Keratinocyte (primary cell): ENCODE measurements around the gene TK1. TPM values are rescaled to one million over a fixed set of nuclear protein-coding genes. Genes with fewer than 3 reads are reported as not detected.

ENCODE experiments used
- DNase-seq: peaks from one replicate; pipeline ENCODE4 v3.0.0-alpha.2; 2011; ENCODE audit warnings: low read depth, missing footprints, low spot score
- FAIRE-seq: peaks from 2 replicates; lab custom pipeline; 2011; peaks lifted over from hg19 to GRCh38; lab: Jason Lieb, UNC
- H2AFZ ChIP-seq: 2 replicates; pipeline ENCODE4 v1.6.0; 2012; ENCODE audit warnings: low read length, control low read depth, inconsistent platforms; ENCODE audit not compliant: control insufficient read depth
- H3K27ac ChIP-seq: 2 replicates; pipeline ENCODE4 v1.5.1; 2011; ENCODE audit warnings: low read length; ENCODE audit not compliant: control insufficient read depth, insufficient read depth
- H3K27me3 ChIP-seq: 3 replicates; pipeline ENCODE4 v1.6.0; 2011; ENCODE audit warnings: low read length; ENCODE audit not compliant: control insufficient read depth, insufficient read depth; ENCODE audit errors: extremely low read depth
- H3K36me3 ChIP-seq, 2 experiments: 2 replicates in 1 of 2; 3 replicates in 1 of 2; pipeline ENCODE4 v1.5.1; 2011; ENCODE audit warnings: low read length in 2 of 2, mild to moderate bottlenecking in 1 of 2; ENCODE audit not compliant: control insufficient read depth in 2 of 2, insufficient read depth in 2 of 2; ENCODE audit errors: extremely low read depth in 1 of 2
- H3K4me1 ChIP-seq: 3 replicates; pipeline ENCODE4 v1.5.1; 2011; ENCODE audit warnings: low read length; ENCODE audit not compliant: control insufficient read depth, insufficient read depth; ENCODE audit errors: extremely low read depth
- H3K4me2 ChIP-seq: 3 replicates; pipeline ENCODE4 v1.6.0; 2011; ENCODE audit warnings: low read depth, low read length; ENCODE audit not compliant: control insufficient read depth, insufficient read depth; ENCODE audit errors: extremely low read depth
- H3K4me3 ChIP-seq, 3 experiments: fragments of 200-600 bp in 1 of 3; sonication (generic) in 1 of 3; 2 replicates in 2 of 3; 3 replicates in 1 of 3; pipeline ENCODE4 v1.5.1; 2011 to 2016; ENCODE audit warnings: low read length in 3 of 3, mild to moderate bottlenecking in 3 of 3, control low read depth in 2 of 3, inconsistent platforms in 1 of 3, low read depth in 1 of 3, mixed read lengths in 1 of 3, mixed run types in 1 of 3, moderate library complexity in 1 of 3; ENCODE audit not compliant: control insufficient read depth in 2 of 3, insufficient read depth in 2 of 3; ENCODE audit errors: extremely low read depth in 1 of 3
- H3K79me2 ChIP-seq: 2 replicates; pipeline ENCODE4 v1.6.0; 2012; ENCODE audit warnings: low read length; ENCODE audit not compliant: control insufficient read depth, insufficient read depth
- H3K9ac ChIP-seq: 3 replicates; pipeline ENCODE4 v1.6.0; 2011; ENCODE audit warnings: low read length; ENCODE audit not compliant: control insufficient read depth, insufficient read depth; ENCODE audit errors: extremely low read depth
- H3K9me1 ChIP-seq: 3 replicates; pipeline ENCODE4 v1.6.0; 2011; ENCODE audit warnings: low read length; ENCODE audit not compliant: control insufficient read depth, insufficient read depth; ENCODE audit errors: extremely low read depth
- H3K9me3 ChIP-seq: 2 replicates; pipeline ENCODE4 v1.5.1; 2012; ENCODE audit warnings: low read depth, low read length; ENCODE audit not compliant: control insufficient read depth
- H4K20me1 ChIP-seq: 3 replicates; pipeline ENCODE4 v1.6.0; 2011; ENCODE audit warnings: low read length; ENCODE audit not compliant: control insufficient read depth, insufficient read depth; ENCODE audit errors: extremely low read depth
- EZH2 ChIP-seq: IDR thresholded peaks from one replicate; pipeline ENCODE4 v1.6.1; 2012; ENCODE audit warnings: inconsistent platforms, mild to moderate bottlenecking, low read length, moderate library complexity
- dilution Hi-C: fragments of 300-500 bp; cut with MboI; formaldehyde crosslinking; loops from one replicate; pipeline ENCODE4 v1.7.0; 2020; ENCODE audit warnings: low sequenced_read_pairs; ENCODE audit not compliant: extremely low pct_ligation_motif_present
- polyA plus RNA-seq, 5 experiments: library from polyadenylated mRNA; depleted of rRNA in 3 of 5; stranded (reverse) in 3 of 5; stranded (forward) in 1 of 5; unstranded in 1 of 5; fragments of >200 nt; gene quantifications; 1 replicate in 1 of 5; 2 replicates in 3 of 5; 3 replicates in 1 of 5; pipeline versions ENCODE4 v1.2.1 to v1.2.3, GENCODE V29; 2011 to 2012; ENCODE audit warnings: missing spikeins in 2 of 5, low read depth in 1 of 5, low replicate concordance in 1 of 5
- TF ChIP-seq, protein P1 (sequence below), 3 experiments: IDR thresholded peaks in 1 of 3; conservative IDR thresholded peaks in 1 of 3; optimal IDR thresholded peaks in 1 of 3; 2 replicates in 2 of 3; 3 replicates in 1 of 3; pipeline versions ENCODE3 to v1.5.1; 2011; ENCODE audit warnings: low read length in 3 of 3, mild to moderate bottlenecking in 3 of 3, moderate library complexity in 2 of 3, control low read depth in 1 of 3, inconsistent platforms in 1 of 3; ENCODE audit not compliant: insufficient read depth in 2 of 3; ENCODE audit errors: extremely low read depth in 1 of 3

TK1 gene
- polyA plus RNA-seq, 1 donor (not counting 4 experiments of a cell fraction or from before 2014, with no cell fraction given), result 21.8 TPM

DNA sequence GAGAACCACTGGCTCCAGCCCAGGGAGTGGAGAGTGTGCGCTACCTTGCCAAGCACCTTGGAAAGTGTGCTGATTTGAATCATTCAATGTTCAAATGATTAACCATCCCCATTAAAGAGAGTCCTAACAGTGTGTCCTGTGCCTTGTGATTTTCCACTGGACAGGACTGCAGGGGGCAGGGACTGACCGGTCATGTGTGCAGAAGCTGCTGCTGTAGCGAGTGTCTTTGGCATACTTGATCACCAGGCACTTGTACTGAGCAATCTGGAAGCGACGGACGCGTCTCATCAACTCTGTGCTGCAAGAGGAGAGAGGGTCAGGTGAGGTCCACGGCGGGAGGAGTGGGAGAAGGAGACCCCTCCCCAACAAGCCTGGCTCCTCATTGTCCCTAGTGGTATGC is 2.0 kb downstream of the TK1 start:
- H3K9ac ChIP-seq, result no peak overlapping the region
- no peak overlapping the region for H3K27ac ChIP-seq
- no peak for TF ChIP-seq EZH2
- TF ChIP-seq, protein P1, sequence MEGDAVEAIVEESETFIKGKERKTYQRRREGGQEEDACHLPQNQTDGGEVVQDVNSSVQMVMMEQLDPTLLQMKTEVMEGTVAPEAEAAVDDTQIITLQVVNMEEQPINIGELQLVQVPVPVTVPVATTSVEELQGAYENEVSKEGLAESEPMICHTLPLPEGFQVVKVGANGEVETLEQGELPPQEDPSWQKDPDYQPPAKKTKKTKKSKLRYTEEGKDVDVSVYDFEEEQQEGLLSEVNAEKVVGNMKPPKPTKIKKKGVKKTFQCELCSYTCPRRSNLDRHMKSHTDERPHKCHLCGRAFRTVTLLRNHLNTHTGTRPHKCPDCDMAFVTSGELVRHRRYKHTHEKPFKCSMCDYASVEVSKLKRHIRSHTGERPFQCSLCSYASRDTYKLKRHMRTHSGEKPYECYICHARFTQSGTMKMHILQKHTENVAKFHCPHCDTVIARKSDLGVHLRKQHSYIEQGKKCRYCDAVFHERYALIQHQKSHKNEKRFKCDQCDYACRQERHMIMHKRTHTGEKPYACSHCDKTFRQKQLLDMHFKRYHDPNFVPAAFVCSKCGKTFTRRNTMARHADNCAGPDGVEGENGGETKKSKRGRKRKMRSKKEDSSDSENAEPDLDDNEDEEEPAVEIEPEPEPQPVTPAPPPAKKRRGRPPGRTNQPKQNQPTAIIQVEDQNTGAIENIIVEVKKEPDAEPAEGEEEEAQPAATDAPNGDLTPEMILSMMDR (optimal IDR thresholded peaks at IDR 0.05 in 1 of 3, IDR thresholded peaks at IDR 0.05 in 1 of 3, conservative IDR thresholded peaks at IDR 0.05 in 1 of 3; ENCODE audit: extremely low read depth in 1 of 3, insufficient read depth in 2 of 3, low read length in 3 of 3), result no peak
- no peaks in the 10 kb centered on the region for H3K9me3 ChIP-seq
- H4K20me1 ChIP-seq, result no peaks in the 10 kb centered on the region
- no peaks in the 10 kb centered on the region for H3K9me1 ChIP-seq
- H3K4me1 ChIP-seq, result peaks cover 8% of the 10 kb centered on the region
- no peak overlapping the region for H2AFZ ChIP-seq
- H3K4me3 ChIP-seq, result no peak overlapping the region
- dilution Hi-C loops, result no loop called here
- DNase-seq (no peak), FAIRE-seq (no peak)
- peaks cover 10% of the 10 kb centered on the region for H3K79me2 ChIP-seq
- no peak overlapping the region for H3K4me2 ChIP-seq
- H3K36me3 ChIP-seq, result peaks cover 0 to 17% of the 10 kb centered on the region in 2 experiments
- H3K27me3 ChIP-seq, result no peaks in the 10 kb centered on the region

DNA sequence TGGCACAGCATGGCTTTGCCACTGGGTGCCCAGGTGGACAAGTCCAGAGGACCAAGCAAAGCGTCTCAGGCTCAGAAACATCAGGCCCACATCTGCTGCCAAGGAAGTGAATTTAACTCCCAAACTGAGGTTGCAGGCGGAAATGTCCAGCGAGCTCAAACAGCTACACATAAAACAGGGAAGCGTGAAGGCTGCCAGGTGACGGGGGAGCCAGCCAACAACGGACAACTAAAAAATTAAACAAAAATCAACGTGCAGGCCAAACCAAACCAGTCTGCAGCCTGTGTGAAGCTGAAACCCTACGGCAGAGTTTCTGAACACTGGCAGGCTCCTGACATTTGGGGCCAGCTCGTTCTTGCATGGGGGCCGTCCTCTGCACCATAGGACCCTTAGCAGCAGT is 2.5 kb downstream of the TK1 start:
- peaks cover 8% of the 10 kb centered on the region for H3K4me1 ChIP-seq
- no peaks in the 10 kb centered on the region for H3K9me1 ChIP-seq
- no peaks in the 10 kb centered on the region for H3K9me3 ChIP-seq
- H3K9ac ChIP-seq, result no peak overlapping the region
- no peak for DNase-seq
- FAIRE-seq, result no peak
- H3K27ac ChIP-seq, result no peak overlapping the region
- no peak overlapping the region for H2AFZ ChIP-seq
- TF ChIP-seq EZH2, result no peak
- TF ChIP-seq, protein P1 (optimal IDR thresholded peaks at IDR 0.05 in 1 of 3, IDR thresholded peaks at IDR 0.05 in 1 of 3, conservative IDR thresholded peaks at IDR 0.05 in 1 of 3; ENCODE audit: extremely low read depth in 1 of 3, insufficient read depth in 2 of 3, low read length in 3 of 3), result no peak
- H3K36me3 ChIP-seq, result peaks cover 0 to 19% of the 10 kb centered on the region in 2 experiments
- H3K4me2 ChIP-seq, result no peak overlapping the region
- dilution Hi-C loops, result no loop called here
- peaks cover 10% of the 10 kb centered on the region for H3K79me2 ChIP-seq
- no peaks in the 10 kb centered on the region for H3K27me3 ChIP-seq
- H3K4me3 ChIP-seq, result no peak overlapping the region
- no peaks in the 10 kb centered on the region for H4K20me1 ChIP-seq
